Psoas muscle (tissue), 8 donors: Measurements from ENCODE around the gene PSMA6. TPM values are rescaled to one million over a fixed set of nuclear protein-coding genes. Genes with fewer than 3 reads are reported as not detected.

Experiments
- ATAC-seq, 4 donors: fragments of 200-7000 bp; cut with Tn5 transposase; one replicate each; pipeline ENCODE4 v1.9.1; 2020; ENCODE audit warnings: moderate library complexity in 3 of 4, mild to moderate bottlenecking in 2 of 4
- DNase-seq, 2 donors: peaks; one replicate each; pipeline ENCODE4 v3.0.0-alpha.2; 2020
- H3K27ac ChIP-seq: fragments of 200-600 bp; one replicate; pipeline ENCODE4 v1.8.0; 2022
- H3K27me3 ChIP-seq, 3 donors: fragments of 200-600 bp in 1 of 3; one replicate each; pipeline versions ENCODE4 v1.6.1 to v1.8.0; 2013 to 2022; ENCODE audit warnings: low read length in 2 of 3, mild to moderate bottlenecking in 2 of 3, moderate library complexity in 1 of 3; ENCODE audit not compliant: insufficient read depth in 3 of 3
- H3K36me3 ChIP-seq, 2 donors: fragments of 200-600 bp in 1 of 2; one replicate each; pipeline versions ENCODE4 v1.6.1 to v1.8.0; 2013 to 2022; ENCODE audit warnings: low read depth in 1 of 2, mild to moderate bottlenecking in 1 of 2, moderate library complexity in 1 of 2; ENCODE audit not compliant: insufficient read depth in 1 of 2
- H3K4me1 ChIP-seq: fragments of 200-600 bp; one replicate; pipeline ENCODE4 v1.8.0; 2022
- H3K4me3 ChIP-seq: fragments of 200-600 bp; one replicate; pipeline ENCODE4 v1.8.0; 2022; ENCODE audit warnings: mild to moderate bottlenecking
- H3K9me3 ChIP-seq: fragments of 200-600 bp; one replicate; pipeline ENCODE4 v1.8.0; 2022
- CTCF ChIP-seq: fragments of 200-600 bp; IDR thresholded peaks from one replicate; pipeline ENCODE4 v1.8.0; 2022; ENCODE audit warnings: antibody characterized with exemption
- WGBS, 3 donors: extraction: QIAGEN DNeasy Blood & Tissue Kit; methylation state at CpG; one replicate each; pipeline versions ENCODE4 v1.1.6 to v1.1.7; 2013; 5-methylcytosine and 5-hydroxymethylcytosine counted together
- intact Hi-C, 2 donors: fragments of 100-400 bp; cut with DNase I; formaldehyde crosslinking; loops; one replicate each; pipeline versions ENCODE4 v1.11.0 to v1.14.2; 2022
- polyA plus RNA-seq, 3 donors: library from polyadenylated mRNA; stranded (reverse); fragments of 200-250 nt; gene quantifications; one replicate each; pipeline ENCODE4 v1.2.3, GENCODE V29; 2013
- total RNA-seq, 4 donors: library from RNA; stranded (reverse); fragmentation: NEBNext Ultra II Directional in 2 of 4; extraction: Animal tissue kit (Norgen Biotek cat#: 25700) in 2 of 4; gene quantifications; one replicate each; pipeline versions ENCODE4 v1.2.1 to v1.2.4, GENCODE V29; 2021 to 2023
- donor health status: healthy with polysubstance abuse.
- donor health status: DM: no; HTN: no; CAD: no; lungs with moderate emphysema.
- donor health status: Bipolar disorder and iron deficiency.
- donor health status: healthy.
- donor health status: DM: yes; HTN: yes; CAD: no.
- donor health status: DM: no; HTN: no; CAD: no.
- donor health status: DM: no; HTN: no; CAD: no.
- donor health status: DM: yes; HTN: yes; CAD: no.

PSMA6 gene
- total and polyA plus RNA-seq, 7 donors: 176 to 653 (median 276) TPM

- Histone ChIP-seq H3K4me3 (no peak overlapping the region), H3K36me3 (no peaks in the 10 kb centered on the region), H3K9me3 (no peaks in the 10 kb centered on the region), H3K27me3 (no peaks in the 10 kb centered on the region), H3K27ac (no peak overlapping the region), H3K4me1 (no peaks in the 10 kb centered on the region)
- ATAC-seq: no peak
- peak in 1 of 2 donors; percentile 38 for DNase-seq
- intact Hi-C loops: no loop called here
- no peak for TF ChIP-seq CTCF
- WGBS, 3 donors: 84 to 90% (median 87%) methylated on average over 12 of the region's 12 CpGs
Observed at GRCh38 chr14:35349496-35350365, 57.5 kb downstream of the PSMA6 start.

- no peak for TF ChIP-seq CTCF
- Histone ChIP-seq H3K9me3 (no peaks in the 10 kb centered on the region), H3K27ac (no peak overlapping the region), H3K27me3 (no peaks in the 10 kb centered on the region), H3K4me3 (no peak overlapping the region), H3K36me3 (no peaks in the 10 kb centered on the region), H3K4me1 (no peaks in the 10 kb centered on the region)
- no peak for DNase-seq
- no peak for ATAC-seq
- intact Hi-C loops: no loop called here
- 86 to 90% (median 88%) methylated on average over 3 of the region's 3 CpGs for WGBS, 3 donors
Observed at GRCh38 chr14:35351497-35351896, 59.3 kb downstream of the PSMA6 start.

- no peak for ATAC-seq
- no peak for TF ChIP-seq CTCF
- no peaks in the 10 kb centered on the region for H3K4me1 ChIP-seq
- no peak overlapping the region for H3K27ac ChIP-seq
- no peak overlapping the region for H3K4me3 ChIP-seq
- peak in 1 of 2 donors; percentile 18 for DNase-seq
- intact Hi-C loops: no loop called here
- 67 to 77% (median 72%) methylated on average over 4 of the region's 4 CpGs for WGBS, 3 donors
- H3K27me3 ChIP-seq: no peaks in the 10 kb centered on the region
- H3K9me3 ChIP-seq: no peaks in the 10 kb centered on the region
- H3K36me3 ChIP-seq: no peaks in the 10 kb centered on the region
Observed at GRCh38 chr14:35351897-35352273, 59.7 kb downstream of the PSMA6 start.

GRCh38 chr14:35352274-35353233, 60.4 kb downstream of the PSMA6 start:
- intact Hi-C loops: no loop called here
- H3K4me1 ChIP-seq: no peaks in the 10 kb centered on the region
- H3K36me3 ChIP-seq: no peaks in the 10 kb centered on the region
- H3K4me3 ChIP-seq: no peak overlapping the region
- no peaks in the 10 kb centered on the region for H3K9me3 ChIP-seq
- no peak overlapping the region for H3K27ac ChIP-seq
- H3K27me3 ChIP-seq: no peaks in the 10 kb centered on the region
- DNase-seq (peak in 1 of 2 donors; percentile 44), ATAC-seq (no peak)
- TF ChIP-seq CTCF: no peak
- WGBS, 3 donors: 65 to 69% (median 67%) methylated on average over 15 of the region's 15 CpGs
